ENCODE data around the gene MUC6.

The MUC6 gene

GRCh38 chr11:1015826-1016545 is 20.5 kb downstream of the MUC6 start (continued):
- TF ChIP-seq, protein P1, sequence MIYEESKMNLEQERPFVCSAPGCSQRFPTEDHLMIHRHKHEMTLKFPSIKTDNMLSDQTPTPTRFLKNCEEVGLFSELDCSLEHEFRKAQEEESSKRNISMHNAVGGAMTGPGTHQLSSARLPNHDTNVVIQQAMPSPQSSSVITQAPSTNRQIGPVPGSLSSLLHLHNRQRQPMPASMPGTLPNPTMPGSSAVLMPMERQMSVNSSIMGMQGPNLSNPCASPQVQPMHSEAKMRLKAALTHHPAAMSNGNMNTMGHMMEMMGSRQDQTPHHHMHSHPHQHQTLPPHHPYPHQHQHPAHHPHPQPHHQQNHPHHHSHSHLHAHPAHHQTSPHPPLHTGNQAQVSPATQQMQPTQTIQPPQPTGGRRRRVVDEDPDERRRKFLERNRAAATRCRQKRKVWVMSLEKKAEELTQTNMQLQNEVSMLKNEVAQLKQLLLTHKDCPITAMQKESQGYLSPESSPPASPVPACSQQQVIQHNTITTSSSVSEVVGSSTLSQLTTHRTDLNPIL (CRISPR knock-in tag; IDR thresholded peaks at IDR 0.05; ENCODE audit: low read depth) = no peak
- TF ChIP-seq PATZ1 (CRISPR knock-in tag; IDR thresholded peaks at IDR 0.05; ENCODE audit: borderline replicate concordance) (no peak), ARNTL (CRISPR knock-in tag; IDR thresholded peaks at IDR 0.05; ENCODE audit: borderline replicate concordance, low read depth) (no peak), CSDC2 (CRISPR knock-in tag; IDR thresholded peaks at IDR 0.05) (no peak), ZNF8 (CRISPR knock-in tag; IDR thresholded peaks at IDR 0.05) (no peak)

DNA sequence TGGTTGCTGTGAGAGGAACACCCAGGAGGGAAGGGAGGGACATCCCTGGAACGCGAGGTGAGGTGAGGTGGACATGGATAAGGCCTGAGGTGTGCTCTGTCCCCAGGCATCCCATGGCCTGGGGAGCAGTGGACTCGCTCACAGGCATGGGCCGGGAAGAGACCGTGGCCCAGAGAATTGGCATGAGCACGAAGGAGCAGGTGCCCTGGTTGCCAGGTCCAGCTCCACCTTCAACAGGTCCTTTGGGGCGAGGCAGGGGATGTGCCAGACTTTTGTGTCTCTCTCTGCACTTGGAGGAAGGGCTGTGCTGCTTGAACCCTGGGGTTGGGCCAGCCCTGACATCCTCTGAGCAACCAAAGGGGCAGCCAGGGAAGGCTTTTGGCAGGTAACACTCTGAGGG is 21.5 kb downstream of the MUC6 start:
- TF ChIP-seq RARB (CRISPR knock-in tag; IDR thresholded peaks at IDR 0.05) = no peak
- TF ChIP-seq ZC3H10 (CRISPR knock-in tag; IDR thresholded peaks at IDR 0.05) = no peak
- no peak for TF ChIP-seq PPARA (CRISPR knock-in tag; IDR thresholded peaks at IDR 0.05; ENCODE audit: borderline replicate concordance)
- no peak for TF ChIP-seq CSRNP3 (CRISPR knock-in tag; IDR thresholded peaks at IDR 0.05)
- no peak for TF ChIP-seq ZFP3 (CRISPR knock-in tag; IDR thresholded peaks at IDR 0.05)
- TF ChIP-seq GLIS3 (CRISPR knock-in tag; IDR thresholded peaks at IDR 0.05) = no peak
- no peak for TF ChIP-seq ZNF8 (CRISPR knock-in tag; IDR thresholded peaks at IDR 0.05)
- TF ChIP-seq CSDC2 (CRISPR knock-in tag; IDR thresholded peaks at IDR 0.05) = no peak
- no peak for ATAC-seq

DNA sequence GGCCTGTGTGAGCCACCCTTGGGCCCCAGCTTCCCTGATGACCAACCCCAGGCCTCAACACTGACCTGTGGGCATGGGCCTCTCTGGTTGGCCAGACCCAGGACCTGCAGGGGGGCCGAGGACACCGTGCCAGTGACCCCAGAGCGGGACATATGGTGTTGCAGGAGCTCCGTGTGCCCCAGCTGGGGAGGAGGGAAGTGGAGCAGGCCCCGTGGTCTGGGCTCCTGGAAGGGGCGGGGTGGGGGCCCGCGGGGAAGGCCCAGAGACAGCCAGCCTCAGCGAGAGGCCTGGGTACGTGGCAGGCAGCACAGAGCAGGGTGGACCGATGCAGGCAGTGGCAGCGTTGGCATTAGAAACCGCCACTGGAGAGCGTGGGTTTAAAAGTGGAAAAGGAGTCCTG is 22.2 kb downstream of the MUC6 start:
- no peak for ATAC-seq
- TF ChIP-seq ZFP30 (CRISPR knock-in tag; IDR thresholded peaks at IDR 0.05) (no peak), GLIS3 (CRISPR knock-in tag; IDR thresholded peaks at IDR 0.05) (no peak), ZNF8 (CRISPR knock-in tag; IDR thresholded peaks at IDR 0.05) (no peak), ZNF565 (CRISPR knock-in tag; conservative IDR thresholded peaks at IDR 0.05; ENCODE audit: low read depth) (no peak), CSDC2 (CRISPR knock-in tag; IDR thresholded peaks at IDR 0.05) (no peak)
- TF ChIP-seq, protein P1 (CRISPR knock-in tag; IDR thresholded peaks at IDR 0.05; ENCODE audit: low read depth) = no peak

GRCh38 chr11:1013631-1013935 is 22.9 kb downstream of the MUC6 start:
- TF ChIP-seq BACH2 (CRISPR knock-in tag; IDR thresholded peaks at IDR 0.05; ENCODE audit: borderline replicate concordance) (no peak), TCF4 (CRISPR knock-in tag; IDR thresholded peaks at IDR 0.05; ENCODE audit: borderline replicate concordance) (no peak), OSR1 (CRISPR knock-in tag; IDR thresholded peaks at IDR 0.05) (no peak), PPARA (CRISPR knock-in tag; IDR thresholded peaks at IDR 0.05; ENCODE audit: borderline replicate concordance) (no peak), SNAI2 (CRISPR knock-in tag; IDR thresholded peaks at IDR 0.05) (no peak), ZNF70 (CRISPR knock-in tag; IDR thresholded peaks at IDR 0.05) (no peak), PATZ1 (CRISPR knock-in tag; IDR thresholded peaks at IDR 0.05; ENCODE audit: borderline replicate concordance) (no peak), GLIS3 (CRISPR knock-in tag; IDR thresholded peaks at IDR 0.05) (no peak), CSRNP3 (CRISPR knock-in tag; IDR thresholded peaks at IDR 0.05) (no peak), ISL1 (CRISPR knock-in tag; IDR thresholded peaks at IDR 0.05) (no peak), ZFP3 (CRISPR knock-in tag; IDR thresholded peaks at IDR 0.05) (no peak), ZC3H10 (CRISPR knock-in tag; IDR thresholded peaks at IDR 0.05) (no peak), ZNF8 (CRISPR knock-in tag; IDR thresholded peaks at IDR 0.05) (no peak), ARNTL (CRISPR knock-in tag; IDR thresholded peaks at IDR 0.05; ENCODE audit: borderline replicate concordance, low read depth) (no peak)
- TF ChIP-seq, protein P2, sequence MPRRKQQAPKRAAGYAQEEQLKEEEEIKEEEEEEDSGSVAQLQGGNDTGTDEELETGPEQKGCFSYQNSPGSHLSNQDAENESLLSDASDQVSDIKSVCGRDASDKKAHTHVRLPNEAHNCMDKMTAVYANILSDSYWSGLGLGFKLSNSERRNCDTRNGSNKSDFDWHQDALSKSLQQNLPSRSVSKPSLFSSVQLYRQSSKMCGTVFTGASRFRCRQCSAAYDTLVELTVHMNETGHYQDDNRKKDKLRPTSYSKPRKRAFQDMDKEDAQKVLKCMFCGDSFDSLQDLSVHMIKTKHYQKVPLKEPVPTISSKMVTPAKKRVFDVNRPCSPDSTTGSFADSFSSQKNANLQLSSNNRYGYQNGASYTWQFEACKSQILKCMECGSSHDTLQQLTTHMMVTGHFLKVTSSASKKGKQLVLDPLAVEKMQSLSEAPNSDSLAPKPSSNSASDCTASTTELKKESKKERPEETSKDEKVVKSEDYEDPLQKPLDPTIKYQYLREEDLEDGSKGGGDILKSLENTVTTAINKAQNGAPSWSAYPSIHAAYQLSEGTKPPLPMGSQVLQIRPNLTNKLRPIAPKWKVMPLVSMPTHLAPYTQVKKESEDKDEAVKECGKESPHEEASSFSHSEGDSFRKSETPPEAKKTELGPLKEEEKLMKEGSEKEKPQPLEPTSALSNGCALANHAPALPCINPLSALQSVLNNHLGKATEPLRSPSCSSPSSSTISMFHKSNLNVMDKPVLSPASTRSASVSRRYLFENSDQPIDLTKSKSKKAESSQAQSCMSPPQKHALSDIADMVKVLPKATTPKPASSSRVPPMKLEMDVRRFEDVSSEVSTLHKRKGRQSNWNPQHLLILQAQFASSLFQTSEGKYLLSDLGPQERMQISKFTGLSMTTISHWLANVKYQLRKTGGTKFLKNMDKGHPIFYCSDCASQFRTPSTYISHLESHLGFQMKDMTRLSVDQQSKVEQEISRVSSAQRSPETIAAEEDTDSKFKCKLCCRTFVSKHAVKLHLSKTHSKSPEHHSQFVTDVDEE (CRISPR knock-in tag; IDR thresholded peaks at IDR 0.05) = no peak
- TF ChIP-seq, protein P3, sequence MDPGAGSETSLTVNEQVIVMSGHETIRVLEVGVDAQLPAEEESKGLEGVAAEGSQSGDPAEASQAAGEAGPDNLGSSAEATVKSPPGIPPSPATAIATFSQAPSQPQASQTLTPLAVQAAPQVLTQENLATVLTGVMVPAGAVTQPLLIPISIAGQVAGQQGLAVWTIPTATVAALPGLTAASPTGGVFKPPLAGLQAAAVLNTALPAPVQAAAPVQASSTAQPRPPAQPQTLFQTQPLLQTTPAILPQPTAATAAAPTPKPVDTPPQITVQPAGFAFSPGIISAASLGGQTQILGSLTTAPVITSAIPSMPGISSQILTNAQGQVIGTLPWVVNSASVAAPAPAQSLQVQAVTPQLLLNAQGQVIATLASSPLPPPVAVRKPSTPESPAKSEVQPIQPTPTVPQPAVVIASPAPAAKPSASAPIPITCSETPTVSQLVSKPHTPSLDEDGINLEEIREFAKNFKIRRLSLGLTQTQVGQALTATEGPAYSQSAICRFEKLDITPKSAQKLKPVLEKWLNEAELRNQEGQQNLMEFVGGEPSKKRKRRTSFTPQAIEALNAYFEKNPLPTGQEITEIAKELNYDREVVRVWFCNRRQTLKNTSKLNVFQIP (CRISPR knock-in tag; IDR thresholded peaks at IDR 0.05; ENCODE audit: borderline replicate concordance, low read depth) = no peak
- no peak for ATAC-seq

Measured in SK-N-SH treated with all-trans-retinoic acid at 6 μM for 48 hours (cell line).